Body of pancreas (tissue), 4 donors: ENCODE data around the gene USH2A. TPM values are rescaled to one million over a fixed set of nuclear protein-coding genes. Genes with fewer than 3 reads are reported as not detected.
"Not testable (repeated sequence)": the region's sequence is repeated elsewhere in the genome, so short reads cannot be mapped to it uniquely, and the experiment has no call there.

Source experiments
- ATAC-seq: fragments of 150-250 bp; one replicate; pipeline ENCODE4 v1.9.1; 2016
- DNase-seq, 4 donors: peaks; one replicate each; pipeline ENCODE4 v3.0.0-alpha.2; 2019
- H3K27ac ChIP-seq, 4 donors: fragments of 200-600 bp; sonication (generic); 1 replicate in 3 of 4; 2 replicates in 1 of 4; pipeline versions ENCODE4 v1.5.1 to v1.6.1; 2016 to 2019; ENCODE audit warnings: mild to moderate bottlenecking in 1 of 4, mixed read lengths in 1 of 4, moderate library complexity in 1 of 4
- H3K27me3 ChIP-seq, 2 donors: fragments of 200-600 bp; sonication (generic); one replicate each; pipeline ENCODE4 v1.6.0; 2016; ENCODE audit warnings: mild to moderate bottlenecking in 1 of 2
- H3K36me3 ChIP-seq, 2 donors: fragments of 200-600 bp; sonication (generic); replicated peaks in 1 of 2; 2 replicates each; pipeline ENCODE4 v1.5.1; 2016; ENCODE audit warnings: low read depth in 2 of 2; ENCODE audit not compliant: insufficient read depth in 1 of 2
- H3K4me1 ChIP-seq: fragments of 200-600 bp; sonication (generic); one replicate; pipeline ENCODE4 v1.6.0; 2016
- H3K4me3 ChIP-seq, 2 donors: fragments of 200-600 bp; sonication (generic); 1 replicate in 1 of 2; 2 replicates in 1 of 2; pipeline ENCODE4 v1.5.1; 2016 to 2019
- H3K9me3 ChIP-seq, 3 donors: fragments of 200-600 bp; sonication (generic); 1 replicate in 2 of 3; 2 replicates in 1 of 3; pipeline ENCODE4 v1.5.1; 2016
- CTCF ChIP-seq, 7 experiments: fragments of 450-650 bp in 4 of 7; fragments of 200-600 bp in 3 of 7; sonication (generic) in 3 of 7; IDR thresholded peaks; one replicate each; pipeline ENCODE4 v1.5.1; 2016 to 2019; ENCODE audit warnings: antibody characterized with exemption in 7 of 7
- POLR2A ChIP-seq, 3 donors: fragments of 450-650 bp; IDR thresholded peaks; one replicate each; pipeline ENCODE4 v1.6.1; 2016; ENCODE audit warnings: antibody characterized with exemption in 3 of 3, mild to moderate bottlenecking in 2 of 3
- WGBS, 2 donors: methylation state at CpG; one replicate each; pipeline ENCODE4 v1.1.5; 2017; 5-methylcytosine and 5-hydroxymethylcytosine counted together
- intact Hi-C: fragments of 100-400 bp; cut with DNase I; formaldehyde crosslinking; loops from one replicate; pipeline ENCODE4 v1.15.1; 2023
- total RNA-seq, 2 donors: library from RNA; depleted of rRNA; stranded (reverse); fragments of >200 nt; gene quantifications; one replicate each; pipeline ENCODE4 v1.1.0, GENCODE V29; 2016

USH2A gene
- total RNA-seq, 2 donors from 2014 or later, result 0.26 to 0.33 TPM

- H3K27ac ChIP-seq, result no peak overlapping the region
- WGBS, 2 donors, result 56 to 67% methylated on average over 3 of the region's 3 CpGs
- H3K27me3 ChIP-seq, result no peaks in the 10 kb centered on the region
- H3K4me1 ChIP-seq, result no peaks in the 10 kb centered on the region
- ATAC-seq, result no peak
- TF ChIP-seq CTCF (IDR thresholded peaks at IDR 0.05) (no peak), POLR2A (IDR thresholded peaks at IDR 0.05) (no peak)
- H3K9me3 ChIP-seq, result no peaks in the 10 kb centered on the region
- intact Hi-C loops, result no loop called here
- H3K36me3 ChIP-seq, result no peaks in the 10 kb centered on the region
- DNase-seq, result no peak
- H3K4me3 ChIP-seq, result no peak overlapping the region
Observed at GRCh38 chr1:216168546-216168945, 254.7 kb downstream of the USH2A start.

- Histone ChIP-seq H3K27me3 (no peaks in the 10 kb centered on the region), H3K36me3 (no peaks in the 10 kb centered on the region), H3K4me3 (no peak overlapping the region), H3K9me3 (no peaks in the 10 kb centered on the region), H3K27ac (no peak overlapping the region), H3K4me1 (no peaks in the 10 kb centered on the region)
- DNase-seq (no peak), ATAC-seq (no peak)
- no peak for TF ChIP-seq POLR2A (IDR thresholded peaks at IDR 0.05)
- TF ChIP-seq CTCF (IDR thresholded peaks at IDR 0.05), result no peak
- intact Hi-C loops, result no loop called here
Observed at GRCh38 chr1:216154063-216154462, 269.2 kb downstream of the USH2A start.

GRCh38 chr1:216153130-216153529 is 270.1 kb downstream of the USH2A start:
- no peaks in the 10 kb centered on the region for H3K36me3 ChIP-seq
- WGBS, 2 donors, result 84 to 88% methylated on average over 1 to 2 of the region's 2 CpGs
- intact Hi-C loops, result no loop called here
- no peak overlapping the region for H3K27ac ChIP-seq
- no peaks in the 10 kb centered on the region for H3K27me3 ChIP-seq
- no peak overlapping the region for H3K4me3 ChIP-seq
- H3K9me3 ChIP-seq, result no peaks in the 10 kb centered on the region
- TF ChIP-seq CTCF (IDR thresholded peaks at IDR 0.05) (no peak), POLR2A (IDR thresholded peaks at IDR 0.05) (no peak)
- DNase-seq, result no peak
- ATAC-seq, result no peak
- no peaks in the 10 kb centered on the region for H3K4me1 ChIP-seq

GRCh38 chr1:216145451-216146018 is 277.7 kb downstream of the USH2A start:
- H3K27ac ChIP-seq, H3K27me3 ChIP-seq, H3K36me3 ChIP-seq, ATAC-seq, intact Hi-C loops, H3K4me3 ChIP-seq, DNase-seq, H3K9me3 ChIP-seq, H3K4me1 ChIP-seq: not testable (repeated sequence)
- WGBS, 2 donors, result 73 to 78% methylated on average over 6 to 7 of the region's 7 CpGs

- no peak for TF ChIP-seq CTCF (IDR thresholded peaks at IDR 0.05)
- no peak for TF ChIP-seq POLR2A (IDR thresholded peaks at IDR 0.05)
- ATAC-seq, result no peak
- no peak overlapping the region for H3K4me3 ChIP-seq
- no peaks in the 10 kb centered on the region for H3K9me3 ChIP-seq
- no peaks in the 10 kb centered on the region for H3K36me3 ChIP-seq
- no peak overlapping the region for H3K27ac ChIP-seq
- DNase-seq, result no peak
- 57 to 60% methylated on average over 5 of the region's 5 CpGs for WGBS, 2 donors
- intact Hi-C loops, result no loop called here
- H3K27me3 ChIP-seq, result no peaks in the 10 kb centered on the region
- H3K4me1 ChIP-seq, result no peaks in the 10 kb centered on the region
Observed at GRCh38 chr1:216144661-216145450, 278.4 kb downstream of the USH2A start.
